WI38 (cell line): ENCODE measurements around the gene LIN9.
"Not testable (repeated sequence)": the region's sequence is repeated elsewhere in the genome, so short reads cannot be mapped to it uniquely, and the experiment has no call there.

Experiments
- H3K4me3 ChIP-seq: 2 replicates; pipeline ENCODE4 v1.5.1; 2011; ENCODE audit warnings: low read depth, mild to moderate bottlenecking, control low read depth, low read length
- CTCF ChIP-seq: IDR thresholded peaks from 2 replicates; pipeline ENCODE4 v1.5.1; 2012; ENCODE audit warnings: low read depth, mild to moderate bottlenecking, control low read depth, low read length

LIN9 gene

DNA sequence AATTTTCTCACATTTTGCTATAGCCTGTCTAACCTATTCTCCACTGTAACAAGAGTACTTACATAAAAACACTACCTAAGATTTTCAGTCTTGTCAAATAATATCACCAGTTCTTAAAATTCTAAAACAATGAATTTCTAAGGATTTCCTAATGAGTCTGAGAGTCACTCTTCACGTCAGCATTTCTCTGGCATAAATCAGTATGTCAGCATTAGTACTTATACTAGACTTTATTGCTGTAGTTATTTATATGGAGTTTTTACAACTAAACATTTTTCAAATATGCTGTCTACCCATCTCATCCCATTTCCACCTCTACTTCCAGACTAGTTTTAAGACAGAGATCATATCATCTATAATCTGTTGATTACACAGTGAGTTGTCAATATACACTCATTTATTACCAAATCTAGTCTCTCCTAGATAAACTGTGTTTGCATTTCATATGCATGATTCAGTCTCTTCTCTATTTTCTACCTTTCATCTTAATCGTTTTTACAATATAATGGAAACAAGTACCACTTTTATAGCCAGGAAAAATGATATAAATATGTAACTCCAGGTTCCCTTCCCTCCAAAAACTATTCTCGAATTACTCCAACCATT is 32.8 kb downstream of the LIN9 start:
- H3K4me3 ChIP-seq = no peak overlapping the region
- TF ChIP-seq CTCF = no peak

GRCh38 chr1:226274138-226274537 is 34.8 kb downstream of the LIN9 start:
- TF ChIP-seq CTCF = no peak
- no peak overlapping the region for H3K4me3 ChIP-seq

- H3K4me3 ChIP-seq = not testable (repeated sequence)
Measured at GRCh38 chr1:226272233-226272902, 36.6 kb downstream of the LIN9 start.

GRCh38 chr1:226268421-226269124 is 40.4 kb downstream of the LIN9 start:
- TF ChIP-seq CTCF = no peak
- no peak overlapping the region for H3K4me3 ChIP-seq

- no peak overlapping the region for H3K4me3 ChIP-seq
Measured at GRCh38 chr1:226261818-226262217, 47.1 kb downstream of the LIN9 start.

DNA sequence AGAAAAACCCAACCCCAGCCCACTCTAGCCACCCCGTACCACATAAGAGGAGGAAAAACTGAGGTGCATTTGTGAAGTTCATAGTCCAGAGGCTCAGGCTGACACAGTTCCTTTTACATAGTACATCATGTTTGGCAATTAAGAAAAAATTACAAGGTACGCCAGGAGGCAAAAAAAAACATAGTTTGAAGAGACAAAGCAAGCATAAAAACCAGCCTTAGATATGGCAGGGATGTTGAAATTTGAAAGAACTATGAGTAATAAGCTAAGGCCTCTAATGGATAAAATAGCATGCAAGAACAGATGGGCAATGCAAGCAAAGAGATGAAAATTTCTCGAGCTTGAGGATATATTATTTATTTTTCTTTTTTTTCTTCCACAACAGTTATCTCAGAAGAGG is 53.6 kb downstream of the LIN9 start:
- no peak overlapping the region for H3K4me3 ChIP-seq
- no peak for TF ChIP-seq CTCF

More at GRCh38 chr1:226261818-226262217, 47.1 kb downstream of the LIN9 start:
- no peak for TF ChIP-seq CTCF

DNA sequence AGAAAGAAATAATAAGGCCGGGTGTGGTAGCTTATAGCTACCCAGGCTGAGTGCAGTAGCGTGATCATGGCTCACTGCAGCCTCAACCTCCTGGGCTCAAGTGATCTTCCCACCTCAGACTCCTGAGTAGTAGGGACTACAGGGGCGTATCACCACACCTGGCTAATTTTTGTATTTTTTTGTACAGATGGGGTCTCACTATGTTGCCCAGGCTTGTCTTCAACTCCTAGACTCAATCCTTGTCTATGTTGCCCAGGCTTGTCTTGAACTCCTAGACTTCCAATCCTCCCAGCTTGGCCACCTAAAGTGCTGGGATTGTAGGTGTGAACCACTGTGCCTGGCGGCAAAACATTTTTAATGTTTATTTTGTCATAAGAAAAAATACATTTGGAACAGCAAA is 55.0 kb downstream of the LIN9 start:
- no peak for TF ChIP-seq CTCF

GRCh38 chr1:226252841-226253240 is 56.1 kb downstream of the LIN9 start:
- H3K4me3 ChIP-seq = not testable (repeated sequence)

More for the DNA sequence above, 55.0 kb downstream of the LIN9 start:
- no peak overlapping the region for H3K4me3 ChIP-seq
